Dendritic cell treated with granulocyte-macrophage colony-stimulating factor and Interleukin-4, amounts not matched to agents 40 ng/mL and 50 ng/mL, for 4 days (primary cell): Measurements from ENCODE around the gene ANTKMT.
"Not testable (repeated sequence)": the region's sequence is repeated elsewhere in the genome, so short reads cannot be mapped to it uniquely, and the experiment has no call there.

ENCODE experiments used
- H3K27ac Mint-ChIP-seq: one replicate; pipeline ENCODE4 v1.8.0; 2022; ENCODE audit warnings: mild to moderate bottlenecking, mixed read lengths
- H3K27me3 Mint-ChIP-seq: one replicate; pipeline ENCODE4 v1.8.0; 2022; ENCODE audit warnings: mild to moderate bottlenecking, mixed read lengths
- H3K36me3 Mint-ChIP-seq: one replicate; pipeline ENCODE4 v1.8.0; 2022; ENCODE audit warnings: low read depth, mixed read lengths
- H3K4me1 Mint-ChIP-seq: one replicate; pipeline ENCODE4 v1.8.0; 2022; ENCODE audit warnings: low read depth, mixed read lengths
- H3K4me3 Mint-ChIP-seq: one replicate; pipeline ENCODE4 v1.8.0; 2022; ENCODE audit warnings: mild to moderate bottlenecking, moderate library complexity, mixed read lengths
- H3K9me3 Mint-ChIP-seq: one replicate; pipeline ENCODE4 v1.8.0; 2022; ENCODE audit warnings: mixed read lengths
- intact Hi-C: fragments of 100-400 bp; cut with micrococcal nuclease; formaldehyde crosslinking; loops from one replicate; pipeline ENCODE4 v1.15.0; 2022

The ANTKMT gene

DNA sequence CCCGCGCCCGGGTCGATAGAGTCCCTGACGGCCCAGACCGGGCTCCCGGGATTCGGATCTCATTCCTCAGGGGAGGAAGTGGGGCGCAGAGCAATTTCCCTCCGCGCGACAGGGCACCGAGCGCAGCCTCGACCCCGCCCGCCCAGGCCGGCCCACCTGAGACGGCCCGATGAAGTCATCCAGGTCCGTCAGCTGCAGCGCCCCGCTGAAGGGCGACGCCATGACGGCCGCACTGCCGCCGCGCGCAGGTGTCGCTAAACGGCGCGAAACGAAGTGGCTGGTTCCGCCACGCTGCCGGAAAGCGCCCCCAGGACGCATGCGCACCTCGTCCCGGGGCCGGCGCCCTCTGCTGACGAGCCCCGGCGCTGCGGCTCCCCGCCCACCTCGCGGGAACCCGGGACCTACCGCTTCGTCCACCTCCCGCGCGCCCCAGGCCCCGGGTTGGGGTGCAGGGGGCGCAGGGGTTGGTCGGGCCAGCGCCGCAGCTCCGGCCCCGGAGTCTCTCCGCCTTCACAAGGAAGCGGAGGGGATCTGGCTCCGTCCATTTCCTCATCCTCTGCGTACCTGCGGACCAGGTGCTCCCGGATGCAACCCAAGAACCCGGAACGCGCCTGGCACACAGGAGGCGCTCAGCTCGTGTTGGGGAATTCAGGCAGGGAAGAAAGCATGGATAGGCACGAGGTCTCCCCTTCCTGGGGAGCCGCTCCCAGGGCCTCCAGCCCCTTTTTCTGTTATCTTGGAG, 20.0 kb downstream of the ANTKMT start, which contains the start of gene CIAO3:
CIAO3 (minus strand) TSS at position 234 of the 742 bp plus-strand sequence; CDS start at position 222, 12 bp downstream.
- peaks cover 39% of the 10 kb centered on the region for H3K36me3 Mint-ChIP-seq
- intact Hi-C loops: loop anchor here (1.0 kb wide), 1 partner anchor 30 kb away; no protein-coding TSS in a partner anchor
- H3K4me3 Mint-ChIP-seq: peak within 1 kb of the TSS; percentile 80
- no peaks in the 10 kb centered on the region for H3K9me3 Mint-ChIP-seq
- H3K27ac Mint-ChIP-seq: peak within 1 kb of the TSS; percentile 77
- H3K27me3 Mint-ChIP-seq: no peaks in the 10 kb centered on the region
- H3K4me1 Mint-ChIP-seq: peaks cover 17% of the 10 kb centered on the region

DNA sequence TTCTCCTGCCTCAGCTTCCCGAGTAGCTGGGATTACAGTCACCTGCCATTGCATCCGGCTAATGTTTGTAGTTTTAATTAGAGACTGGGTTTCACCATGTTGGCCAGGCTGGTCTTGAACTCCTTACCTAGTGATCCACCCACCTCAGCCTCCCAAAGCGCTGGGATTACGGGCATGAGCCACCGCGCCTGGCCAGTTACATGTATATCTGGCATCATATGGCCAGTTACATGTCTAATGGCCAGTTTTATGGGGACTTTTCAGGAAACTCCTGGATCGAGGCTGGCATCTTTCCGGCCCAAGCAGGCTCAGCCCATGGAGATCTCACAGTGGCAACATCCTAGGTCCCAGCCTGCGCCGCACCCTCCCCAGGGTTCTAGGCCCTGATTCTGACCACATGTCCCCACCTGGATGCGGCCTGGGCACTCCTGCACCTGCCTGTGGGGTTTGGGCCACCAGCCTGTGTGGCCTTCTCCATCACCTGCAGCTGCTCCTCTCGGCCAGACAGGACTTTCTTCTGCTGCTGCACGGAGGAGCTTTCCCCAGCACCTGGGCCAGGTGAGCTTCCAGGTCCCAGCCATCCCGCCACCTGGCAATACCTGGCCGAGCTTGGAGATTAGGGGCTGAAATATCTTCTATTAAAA, 21.2 kb downstream of the ANTKMT start:
- intact Hi-C loops: no loop called here
- Mint-ChIP-seq H3K4me3 (no peak overlapping the region), H3K36me3 (peaks cover 27% of the 10 kb centered on the region), H3K4me1 (peaks cover 17% of the 10 kb centered on the region), H3K27ac (no peak overlapping the region), H3K27me3 (no peaks in the 10 kb centered on the region), H3K9me3 (no peaks in the 10 kb centered on the region)

DNA sequence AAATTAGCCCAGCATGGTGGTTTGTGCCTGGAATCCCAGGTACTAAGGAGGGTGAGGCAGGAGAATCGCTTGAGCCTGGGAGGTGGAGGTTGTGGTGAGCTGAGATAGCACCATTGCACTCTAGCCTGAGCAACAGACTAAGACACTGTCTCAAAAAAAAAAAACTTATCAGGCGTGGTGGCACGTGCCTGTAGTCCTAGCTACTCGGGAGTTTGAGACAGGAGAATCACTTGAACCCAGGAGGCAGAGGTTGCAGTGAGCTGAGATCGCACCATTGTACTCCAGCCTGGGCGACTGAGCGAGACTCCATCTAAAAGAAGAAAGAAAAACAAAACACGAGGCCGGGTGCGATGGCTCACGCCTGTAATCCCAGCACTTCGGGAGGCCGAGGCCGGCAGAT, 21.9 kb downstream of the ANTKMT start:
- H3K27ac Mint-ChIP-seq, H3K9me3 Mint-ChIP-seq, intact Hi-C loops, H3K4me3 Mint-ChIP-seq, H3K27me3 Mint-ChIP-seq: not testable (repeated sequence)
- Mint-ChIP-seq H3K36me3 (peaks cover 19% of the 10 kb centered on the region), H3K4me1 (peaks cover 17% of the 10 kb centered on the region)

DNA sequence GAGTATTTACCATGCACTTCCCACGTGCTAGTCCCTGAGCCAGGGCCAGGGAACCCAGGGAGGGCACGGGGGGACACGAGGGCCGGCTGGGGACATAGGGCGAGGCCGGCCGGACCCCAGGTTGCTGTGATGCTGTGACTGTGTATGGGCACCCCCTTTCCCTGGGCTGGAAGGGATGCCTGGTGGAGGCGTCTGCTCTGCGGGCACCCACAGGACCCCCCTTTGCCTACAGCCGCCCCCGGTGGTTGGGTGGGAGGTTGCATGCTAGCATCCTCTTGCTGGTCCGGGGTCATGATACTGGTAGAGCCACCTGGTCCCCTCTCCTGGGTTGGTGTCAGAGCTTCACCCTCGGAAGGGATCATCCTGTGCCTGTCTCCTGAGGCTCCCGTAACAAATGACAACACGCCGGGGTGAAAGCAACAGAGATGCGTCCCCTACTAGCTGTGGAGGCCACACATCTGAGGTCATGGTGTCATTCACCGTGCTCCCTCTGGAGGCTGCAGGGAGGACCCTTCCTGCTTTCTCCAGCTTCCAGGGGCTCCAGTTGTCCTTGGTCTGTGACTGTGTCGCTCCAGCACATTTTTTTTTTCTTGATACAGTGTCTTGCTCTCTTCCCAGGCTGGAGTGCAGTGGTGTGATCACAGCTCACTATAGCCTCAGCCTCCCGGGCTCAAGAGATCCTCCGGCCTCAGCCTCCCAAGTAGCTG, 23.0 kb downstream of the ANTKMT start:
- Mint-ChIP-seq H3K27me3 (no peaks in the 10 kb centered on the region), H3K4me3 (no peak overlapping the region), H3K36me3 (peaks cover 9% of the 10 kb centered on the region), H3K27ac (no peak overlapping the region), H3K9me3 (no peaks in the 10 kb centered on the region), H3K4me1 (peaks cover 17% of the 10 kb centered on the region)
- intact Hi-C loops: no loop called here

DNA sequence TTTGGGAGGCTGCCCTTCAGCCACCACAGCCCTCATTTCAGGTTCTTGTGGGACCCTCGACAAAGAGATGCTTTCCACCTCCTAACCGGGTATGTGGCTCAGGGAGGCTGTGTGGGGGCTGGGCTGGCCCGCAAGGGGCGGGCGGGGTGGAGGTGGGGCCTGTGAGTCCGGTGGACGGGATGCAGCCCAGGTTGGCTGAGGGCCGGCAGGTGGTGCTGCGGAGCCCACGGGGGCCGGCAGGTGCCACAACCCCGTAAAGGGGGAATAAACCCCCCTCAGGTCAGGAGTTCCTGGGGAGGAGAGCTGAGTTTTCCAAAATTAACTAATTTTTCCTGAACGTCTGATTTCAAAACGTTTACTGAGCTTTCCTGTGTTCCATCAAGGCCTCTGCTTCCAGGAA, 24.8 kb downstream of the ANTKMT start:
- Mint-ChIP-seq H3K4me1 (peaks cover 5% of the 10 kb centered on the region), H3K27ac (no peak overlapping the region), H3K36me3 (no peaks in the 10 kb centered on the region), H3K4me3 (no peak overlapping the region), H3K27me3 (no peaks in the 10 kb centered on the region), H3K9me3 (no peaks in the 10 kb centered on the region)
- intact Hi-C loops: no loop called here

DNA sequence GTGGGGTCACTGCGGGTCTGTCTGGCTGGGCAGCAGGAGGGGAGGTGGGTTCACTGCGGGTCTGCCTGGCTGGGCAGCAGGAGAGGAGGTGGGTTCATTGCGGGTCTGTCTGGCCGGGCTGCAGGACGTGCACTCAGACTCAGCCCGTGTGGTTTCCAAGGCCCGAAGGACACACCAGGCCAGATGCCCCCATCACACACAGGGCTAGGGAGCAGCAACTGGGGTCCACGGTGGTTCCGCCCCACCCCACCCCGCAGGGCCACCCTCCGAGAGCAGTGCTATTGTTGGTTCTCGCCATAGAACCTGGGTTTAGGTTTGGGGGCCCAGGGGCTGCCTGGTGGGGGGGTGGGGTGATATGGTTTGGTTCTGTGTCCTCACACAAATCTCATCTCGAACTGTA, 25.7 kb downstream of the ANTKMT start:
- H3K27ac Mint-ChIP-seq: no peak overlapping the region
- no peaks in the 10 kb centered on the region for H3K27me3 Mint-ChIP-seq

DNA sequence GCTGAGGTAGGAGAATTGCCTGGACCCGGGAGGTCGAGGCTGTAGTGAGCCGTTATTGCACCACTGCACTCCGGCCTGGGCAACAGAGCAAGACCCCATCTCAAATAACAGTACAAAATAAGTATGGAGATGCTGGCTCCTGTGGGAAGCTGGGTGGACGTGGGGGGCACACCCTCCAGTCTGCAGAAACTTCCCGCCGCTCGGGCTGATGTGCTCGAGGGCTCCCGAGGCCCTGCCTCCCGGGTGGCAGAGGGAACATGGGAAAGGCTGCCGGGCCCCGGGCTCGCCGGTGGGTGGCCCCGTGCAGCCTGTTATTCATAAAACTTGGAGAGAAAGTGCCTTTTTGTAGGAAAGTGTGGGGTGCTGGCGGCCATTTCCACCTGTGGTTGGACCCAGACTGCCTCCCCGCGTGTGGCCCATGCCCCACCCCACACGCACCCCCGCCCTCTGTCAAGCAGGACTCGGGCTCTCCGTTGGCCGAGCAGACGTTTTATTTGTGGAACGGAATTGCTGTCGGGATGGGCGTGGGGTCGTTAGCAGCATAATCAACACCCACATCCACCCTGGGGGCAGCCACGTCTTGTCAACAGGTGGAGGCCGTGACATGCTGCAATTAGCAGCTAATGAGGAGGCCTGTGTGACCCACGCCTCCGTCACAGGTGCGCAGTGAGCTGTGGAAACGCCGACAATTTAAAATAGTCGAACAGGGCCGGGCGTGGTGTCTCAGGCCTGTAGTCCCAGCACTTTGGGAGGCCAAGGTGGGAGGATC, 27.2 kb downstream of the ANTKMT start:
- no peak overlapping the region for H3K27ac Mint-ChIP-seq
- intact Hi-C loops: no loop called here
- H3K27me3 Mint-ChIP-seq: peaks cover 6% of the 10 kb centered on the region
- no peak overlapping the region for H3K4me3 Mint-ChIP-seq
- H3K9me3 Mint-ChIP-seq: no peaks in the 10 kb centered on the region
- H3K36me3 Mint-ChIP-seq: no peaks in the 10 kb centered on the region
- H3K4me1 Mint-ChIP-seq: peaks cover 9% of the 10 kb centered on the region

More for the DNA sequence above, 25.7 kb downstream of the ANTKMT start:
- no peaks in the 10 kb centered on the region for H3K9me3 Mint-ChIP-seq
- no peaks in the 10 kb centered on the region for H3K4me1 Mint-ChIP-seq
- intact Hi-C loops: no loop called here
- no peaks in the 10 kb centered on the region for H3K36me3 Mint-ChIP-seq
- no peak overlapping the region for H3K4me3 Mint-ChIP-seq

DNA sequence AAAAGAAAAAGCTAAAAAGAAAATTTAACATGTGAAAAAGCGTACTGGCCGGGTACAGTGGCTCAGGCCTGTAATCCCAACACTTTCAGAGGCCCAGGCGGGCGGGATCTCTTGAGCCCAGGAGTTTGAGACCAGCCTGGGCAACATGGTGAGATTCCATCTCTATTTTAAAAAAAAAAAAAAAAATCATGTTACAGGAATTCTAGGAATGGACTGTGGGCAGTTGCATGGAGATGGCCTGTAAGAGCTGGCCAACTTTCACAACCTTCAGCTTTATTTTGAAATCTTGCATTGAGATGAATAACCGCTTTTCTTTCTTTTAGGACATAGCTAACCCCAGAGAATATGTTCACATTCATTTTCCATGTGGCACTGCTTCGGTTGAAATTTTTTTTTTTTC, 28.1 kb downstream of the ANTKMT start:
- peaks cover 6% of the 10 kb centered on the region for H3K27me3 Mint-ChIP-seq
- H3K4me1 Mint-ChIP-seq: peaks cover 9% of the 10 kb centered on the region
- no peak overlapping the region for H3K27ac Mint-ChIP-seq
- intact Hi-C loops: no loop called here
- H3K4me3 Mint-ChIP-seq: no peak overlapping the region
- no peaks in the 10 kb centered on the region for H3K9me3 Mint-ChIP-seq
- no peaks in the 10 kb centered on the region for H3K36me3 Mint-ChIP-seq

DNA sequence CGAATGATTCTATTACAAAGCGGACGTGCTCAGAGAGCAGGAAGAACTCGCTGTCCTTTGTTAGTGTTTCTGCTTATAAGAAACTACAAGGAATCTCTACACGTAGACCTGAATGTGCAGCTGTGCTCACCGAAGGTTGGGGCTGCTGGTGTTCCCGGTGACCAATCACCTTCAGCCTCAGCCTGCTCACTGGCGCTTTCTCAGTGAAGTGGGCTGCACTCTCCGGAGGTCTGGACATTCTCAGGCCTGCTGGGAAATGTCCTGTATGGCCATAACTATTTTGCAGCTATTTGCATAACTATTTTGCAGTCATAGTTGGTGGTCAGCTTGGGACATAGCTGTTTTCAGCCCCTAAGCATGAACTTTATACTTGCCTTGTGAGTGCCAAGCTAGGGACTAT, 29.5 kb downstream of the ANTKMT start:
- intact Hi-C loops: no loop called here
- H3K9me3 Mint-ChIP-seq: no peaks in the 10 kb centered on the region

DNA sequence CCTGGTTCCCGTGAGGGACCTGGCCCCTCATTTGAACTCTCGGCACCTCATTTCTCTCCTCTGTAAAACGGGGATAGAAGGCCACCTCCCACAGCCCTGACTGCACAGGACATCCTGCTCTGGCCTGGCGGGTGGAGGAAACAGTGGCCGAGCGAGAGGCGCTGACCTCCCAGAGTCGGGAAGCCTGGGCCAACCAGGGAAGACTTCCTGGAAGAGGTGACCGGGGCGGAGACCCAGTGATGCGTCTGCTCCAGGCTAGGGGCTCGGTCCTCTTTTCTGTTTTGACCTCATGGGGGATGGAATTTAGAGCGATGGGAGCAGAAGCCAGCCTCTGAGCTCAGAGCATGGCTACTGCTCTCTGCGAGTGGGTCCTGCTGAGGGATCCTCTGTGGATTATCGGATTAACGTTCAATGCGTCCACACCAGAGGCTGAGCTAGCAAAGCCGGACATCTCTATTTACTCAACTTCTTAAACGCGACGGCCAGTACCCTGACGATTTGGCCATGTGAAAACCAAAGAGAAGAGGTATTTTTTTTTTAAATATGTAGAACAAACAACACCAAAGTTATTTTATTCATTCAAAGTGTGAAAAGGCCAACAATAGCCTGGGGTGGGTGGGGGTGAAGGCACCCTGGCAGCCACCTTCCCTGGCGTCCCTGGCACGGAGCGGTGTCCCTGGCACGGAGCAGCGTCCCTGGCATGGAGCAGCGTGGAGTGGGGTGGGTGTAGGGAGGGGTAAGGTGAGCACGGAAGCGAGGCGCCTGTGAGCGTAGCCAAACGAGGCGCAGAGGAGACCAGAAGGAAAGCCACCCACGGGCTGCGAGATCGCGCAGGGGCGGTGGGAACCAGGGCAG, 30.4 kb downstream of the ANTKMT start:
- H3K36me3 Mint-ChIP-seq: no peaks in the 10 kb centered on the region
- no peak overlapping the region for H3K4me3 Mint-ChIP-seq
- H3K27me3 Mint-ChIP-seq: peaks cover 6% of the 10 kb centered on the region
- no peak overlapping the region for H3K27ac Mint-ChIP-seq
- no peaks in the 10 kb centered on the region for H3K9me3 Mint-ChIP-seq
- intact Hi-C loops: no loop called here
- peaks cover 19% of the 10 kb centered on the region for H3K4me1 Mint-ChIP-seq

More for the DNA sequence above, 29.5 kb downstream of the ANTKMT start:
- Mint-ChIP-seq H3K36me3 (no peaks in the 10 kb centered on the region), H3K27ac (no peak overlapping the region), H3K27me3 (peaks cover 6% of the 10 kb centered on the region), H3K4me3 (no peak overlapping the region), H3K4me1 (peaks cover 19% of the 10 kb centered on the region)

DNA sequence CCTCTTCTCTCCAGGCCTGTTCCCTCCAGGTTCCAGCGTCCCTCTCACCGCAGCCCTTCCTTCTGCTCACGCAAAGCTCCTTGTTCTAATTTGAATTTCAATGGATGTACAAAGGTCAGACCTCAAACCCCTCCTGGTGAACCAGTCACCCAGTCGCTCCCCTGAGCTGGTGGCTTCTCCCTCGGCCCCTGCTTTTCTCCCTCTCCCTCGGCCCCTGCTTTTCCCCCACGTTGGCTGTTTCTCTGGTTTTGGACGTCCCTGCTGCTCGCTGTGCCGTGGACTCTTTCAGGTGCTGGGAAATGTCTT, 31.0 kb downstream of the ANTKMT start:
- H3K4me1 Mint-ChIP-seq: peaks cover 25% of the 10 kb centered on the region
- H3K36me3 Mint-ChIP-seq: no peaks in the 10 kb centered on the region
- intact Hi-C loops: no loop called here
- no peak overlapping the region for H3K27ac Mint-ChIP-seq
- peaks cover 6% of the 10 kb centered on the region for H3K27me3 Mint-ChIP-seq
- no peak overlapping the region for H3K4me3 Mint-ChIP-seq
- no peaks in the 10 kb centered on the region for H3K9me3 Mint-ChIP-seq

DNA sequence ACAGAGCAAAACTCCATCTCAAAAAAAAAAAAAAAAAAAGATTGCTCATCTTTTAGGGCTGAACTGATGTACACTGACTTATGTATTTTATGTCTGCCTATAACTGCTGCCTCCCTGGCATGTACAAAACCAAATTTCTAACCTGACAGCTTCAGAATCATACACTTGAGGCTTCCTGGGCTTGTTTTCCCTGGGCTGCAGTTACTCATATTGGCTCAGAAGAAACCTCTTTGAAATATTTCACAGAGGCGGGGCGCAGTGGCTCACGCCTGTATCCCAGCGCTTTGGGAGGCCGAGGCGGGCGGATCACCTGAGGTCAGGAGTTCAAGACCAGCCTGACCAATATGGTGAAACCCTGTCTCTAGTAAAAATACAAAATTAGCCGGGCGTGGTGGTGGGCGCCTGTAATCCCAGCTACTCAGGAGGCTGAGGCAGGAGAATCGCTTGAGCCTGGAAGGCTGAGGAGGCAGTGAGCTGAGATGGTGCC, 33.2 kb downstream of the ANTKMT start:
- peak overlapping the region; percentile 45 for H3K27ac Mint-ChIP-seq
- intact Hi-C loops, H3K4me3 Mint-ChIP-seq, H3K27me3 Mint-ChIP-seq, H3K9me3 Mint-ChIP-seq, H3K36me3 Mint-ChIP-seq: not testable (repeated sequence)
- peaks cover 37% of the 10 kb centered on the region for H3K4me1 Mint-ChIP-seq

DNA sequence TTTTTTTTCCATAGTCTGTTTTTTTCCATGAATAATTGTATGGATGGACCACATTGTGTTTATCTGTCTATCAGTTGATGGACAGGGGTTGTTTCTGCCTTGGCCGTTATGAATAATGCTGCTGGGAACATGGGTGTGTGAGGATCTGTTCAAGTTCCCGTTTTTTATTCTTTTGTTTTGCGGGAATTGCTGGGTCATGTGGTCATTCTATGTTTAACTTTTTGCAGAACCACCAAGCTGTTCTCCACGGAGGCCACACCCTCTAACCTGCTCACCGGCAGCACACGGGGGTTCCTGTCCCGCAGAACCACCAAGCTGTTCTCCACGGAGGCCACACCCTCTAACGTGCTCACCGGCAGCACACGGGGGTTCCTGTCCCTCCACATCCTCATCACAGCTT, 33.7 kb downstream of the ANTKMT start:
- Mint-ChIP-seq H3K4me3 (peak overlapping the region; percentile 17), H3K4me1 (peaks cover 37% of the 10 kb centered on the region), H3K27ac (peak overlapping the region; percentile 45), H3K27me3 (peaks cover 6% of the 10 kb centered on the region), H3K9me3 (no peaks in the 10 kb centered on the region), H3K36me3 (no peaks in the 10 kb centered on the region)
- intact Hi-C loops: no loop called here
